Body of pancreas (tissue), 4 donors: ENCODE results near the gene CETP.

ENCODE experiments used
- CTCF ChIP-seq, 7 experiments: fragments of 450-650 bp in 4 of 7; fragments of 200-600 bp in 3 of 7; sonication (generic) in 3 of 7; IDR thresholded peaks; one replicate each; pipeline ENCODE4 v1.5.1; 2016 to 2019; ENCODE audit warnings: antibody characterized with exemption in 7 of 7
- POLR2A ChIP-seq, 3 donors: fragments of 450-650 bp; IDR thresholded peaks; one replicate each; pipeline ENCODE4 v1.6.1; 2016; ENCODE audit warnings: antibody characterized with exemption in 3 of 3, mild to moderate bottlenecking in 2 of 3

- TF ChIP-seq CTCF (IDR thresholded peaks at IDR 0.05) (no peak), POLR2A (IDR thresholded peaks at IDR 0.05) (no peak)
These were observed 32.6 kb downstream of the CETP start for GRCh38 chr16:56994311-56994710.
